HepG2 (cell line): ENCODE data around the gene TMEM220. TPM values are rescaled to one million over a fixed set of nuclear protein-coding genes. Genes with fewer than 3 reads are reported as not detected.

ENCODE experiments used
- ATF7 ChIP-seq, 2 experiments: fragments of 450-650 bp in 1 of 2; sonication (generic) in 1 of 2; formaldehyde crosslinking in 1 of 2; IDR thresholded peaks; 2 replicates each; pipeline versions ENCODE4 v1.4.0 to v1.6.1; 2016 to 2020; ENCODE audit warnings: antibody characterized with exemption in 1 of 2, mild to moderate bottlenecking in 1 of 2, missing genetic modification reagents in 1 of 2
- HIVEP1 ChIP-seq: sonication (generic); formaldehyde crosslinking; IDR thresholded peaks from 2 replicates; pipeline ENCODE4 v1.4.0; 2020; ENCODE audit warnings: mild to moderate bottlenecking, missing genetic modification reagents
- HNRNPH1 ChIP-seq: fragments of 200-400 bp; formaldehyde crosslinking; optimal IDR thresholded peaks from 2 replicates; pipeline ENCODE3; 2017; ENCODE audit warnings: mild to moderate bottlenecking, low read depth, low read length
- IRF2 ChIP-seq: IDR thresholded peaks from 2 replicates; pipeline ENCODE4 v1.6.1; 2018; ENCODE audit warnings: missing genetic modification reagents, missing compliant biosample characterization
- KDM5A ChIP-seq: fragments of 200-600 bp; sonication (generic); IDR thresholded peaks from 2 replicates; pipeline ENCODE4 v1.7.0; 2018; ENCODE audit warnings: antibody characterized with exemption, mild to moderate bottlenecking, low read length, borderline replicate concordance
- MAF1 ChIP-seq: sonication (generic); formaldehyde crosslinking; IDR thresholded peaks from 2 replicates; pipeline ENCODE4 v1.5.0; 2020; ENCODE audit warnings: missing genetic modification reagents, borderline replicate concordance
- RBM22 ChIP-seq: fragments of 200-400 bp; formaldehyde crosslinking; optimal IDR thresholded peaks from 2 replicates; pipeline ENCODE3; 2017; ENCODE audit warnings: mild to moderate bottlenecking, low read length, moderate library complexity
- REXO4 ChIP-seq: sonication (generic); formaldehyde crosslinking; IDR thresholded peaks from 2 replicates; pipeline ENCODE4 v1.8.0; 2022; ENCODE audit warnings: missing genetic modification reagents, mild to moderate bottlenecking, borderline replicate concordance
- SOX5 ChIP-seq: IDR thresholded peaks from 2 replicates; pipeline ENCODE4 v1.6.1; 2016; ENCODE audit warnings: borderline replicate concordance
- YY1 ChIP-seq: IDR thresholded peaks from 2 replicates; pipeline ENCODE4 v1.6.1; 2011; ENCODE audit warnings: low read length, low read depth, moderate library complexity, mild to moderate bottlenecking; ENCODE audit not compliant: insufficient read depth, insufficient replicate concordance
- ZNF138 ChIP-seq: sonication (generic); formaldehyde crosslinking; IDR thresholded peaks from 2 replicates; pipeline ENCODE4 v1.5.0; 2020; ENCODE audit warnings: mild to moderate bottlenecking, low read depth, missing genetic modification reagents
- ZNF563 ChIP-seq: sonication (generic); formaldehyde crosslinking; IDR thresholded peaks from 2 replicates; pipeline ENCODE4 v1.8.0; 2022; ENCODE audit warnings: mild to moderate bottlenecking, moderate library complexity, missing genetic modification reagents
- ZNF672 ChIP-seq: sonication (generic); formaldehyde crosslinking; IDR thresholded peaks from 2 replicates; pipeline ENCODE4 v1.8.1; 2022; ENCODE audit warnings: missing genetic modification reagents
- ZNF777 ChIP-seq: sonication (generic); formaldehyde crosslinking; IDR thresholded peaks from 2 replicates; pipeline ENCODE4 v1.4.0; 2020; ENCODE audit warnings: missing genetic modification reagents
- ZNF883 ChIP-seq: sonication (generic); formaldehyde crosslinking; IDR thresholded peaks from 2 replicates; pipeline ENCODE4 v1.5.1; 2020; ENCODE audit warnings: mild to moderate bottlenecking, missing genetic modification reagents; ENCODE audit errors: not compliant biosample characterization
- polyA plus RNA-seq, 8 experiments: library from polyadenylated mRNA; depleted of rRNA in 3 of 8; stranded (reverse) in 7 of 8; unstranded in 1 of 8; fragments of >200 nt; fragmentation: Illumina TruSeq in 4 of 8; extraction: Trizol in 4 of 8; gene quantifications; 2 replicates each; pipeline versions ENCODE4 v1.2.1 to v1.2.3, GENCODE V29; 2011 to 2016; ENCODE audit warnings: low read depth in 4 of 8, missing spikeins in 1 of 8, mixed read lengths in 1 of 8; ENCODE audit not compliant: insufficient read depth in 1 of 8
- total RNA-seq, 5 experiments: library from RNA; depleted of rRNA; stranded (reverse); fragments of >200 nt; fragmentation: Illumina TruSeq; extraction: Trizol; gene quantifications; 2 replicates each; pipeline ENCODE4 v1.2.3, GENCODE V29; 2016; ENCODE audit warnings: low read depth in 1 of 5
- TF ChIP-seq, protein P1 (sequence below): sonication (generic); formaldehyde crosslinking; conservative IDR thresholded peaks from 2 replicates; pipeline ENCODE4 v1.8.0; 2022; ENCODE audit warnings: low read depth, missing genetic modification reagents
- TF ChIP-seq, protein P2 (sequence below): sonication (generic); formaldehyde crosslinking; conservative IDR thresholded peaks from 2 replicates; pipeline ENCODE4 v1.4.0; 2020; ENCODE audit warnings: mild to moderate bottlenecking, missing genetic modification reagents, moderate library complexity
- TF ChIP-seq, protein P3 (sequence below): IDR thresholded peaks from 2 replicates; pipeline ENCODE4 v1.6.1; 2016; ENCODE audit warnings: low read depth, borderline replicate concordance
- TF ChIP-seq, protein P4 (sequence below): sonication (generic); formaldehyde crosslinking; IDR thresholded peaks from 2 replicates; pipeline ENCODE4 v1.8.1; 2023; ENCODE audit warnings: mild to moderate bottlenecking, inconsistent platforms, moderate library complexity, missing genetic modification reagents, borderline replicate concordance
- TF ChIP-seq, protein P5 (sequence below): sonication (generic); formaldehyde crosslinking; IDR thresholded peaks from 2 replicates; pipeline ENCODE4 v1.8.0; 2022; ENCODE audit warnings: mild to moderate bottlenecking, missing genetic modification reagents, moderate library complexity

TMEM220 gene
- total and polyA plus RNA-seq, 2 of the 13 experiments (the other 11 are each of a cell fraction or from before 2014, with no cell fraction given): 1.3 to 2.2 TPM

DNA sequence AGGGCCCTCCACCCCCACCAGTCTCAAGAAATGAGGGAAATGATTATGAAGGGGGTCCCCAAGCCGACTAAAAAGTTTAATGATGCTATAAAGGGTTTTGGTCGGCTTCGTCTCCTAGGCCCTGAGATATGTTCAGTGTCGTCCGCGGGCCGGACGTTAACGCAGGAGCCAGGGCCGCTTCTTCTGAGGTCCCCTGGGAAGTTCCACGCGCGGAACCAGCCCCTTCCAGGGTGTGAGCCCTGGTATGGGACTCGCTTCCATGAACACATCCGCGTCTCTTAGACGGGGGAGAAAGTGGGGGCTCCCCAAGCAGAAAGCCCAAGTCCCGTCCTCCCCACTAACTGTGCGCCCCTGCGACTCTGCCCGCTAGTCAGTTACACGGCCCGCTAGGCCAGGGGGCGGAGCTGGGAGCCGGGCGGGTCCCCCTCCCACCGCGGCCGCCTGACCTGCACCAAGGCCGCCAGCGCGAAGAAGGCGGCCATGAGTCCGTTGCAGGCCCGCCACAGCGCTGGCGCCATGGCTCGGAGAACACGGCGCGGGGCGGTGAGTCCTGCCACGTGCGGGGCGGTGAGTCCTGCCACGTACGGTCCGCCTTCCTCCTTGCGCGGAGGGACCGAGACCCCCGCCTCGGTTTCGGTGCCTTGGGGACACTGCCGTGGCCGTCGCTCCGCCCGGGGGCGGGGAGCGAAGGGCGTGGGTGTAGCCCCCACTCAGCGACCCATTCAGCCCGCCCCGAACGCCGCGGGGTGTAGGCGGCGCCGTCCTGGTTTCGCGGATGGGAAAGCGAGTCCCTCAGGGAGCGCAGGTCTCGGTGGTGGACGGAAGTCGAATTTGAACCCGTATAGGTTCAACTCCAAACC is at the start of gene TMEM220 (continued):
- TF ChIP-seq HNRNPH1 (no peak), ZNF777 (CRISPR knock-in tag) (peak; percentile 76), YY1 (peak; percentile 84), SOX5 (no peak; the same call in 1 of the 2 replicates), REXO4 (peak; percentile 77; the same call in 1 of the 2 replicates), HIVEP1 (CRISPR knock-in tag) (0 out of 2 replicates have a peak, but pooled peaks have one; percentile 56), MAF1 (CRISPR knock-in tag) (0 out of 2 replicates have a peak, but pooled peaks have one; percentile 75), ATF7 (IDR thresholded peaks at IDR 0.05) (no peak), ATF7 (CRISPR knock-in tag; IDR thresholded peaks at IDR 0.05) (0 out of 2 replicates have a peak, but pooled peaks have one; percentile 33), ZNF563 (CRISPR knock-in tag) (peak; percentile 78; the same call in 1 of the 2 replicates), IRF2 (CRISPR knock-in tag) (peak; percentile 29; the same call in 1 of the 2 replicates), ZNF883 (peak; percentile 87), RBM22 (no peak), ZNF138 (CRISPR knock-in tag) (no peak), ZNF672 (CRISPR knock-in tag) (no peak), KDM5A (no peak)
- TF ChIP-seq, protein P1, sequence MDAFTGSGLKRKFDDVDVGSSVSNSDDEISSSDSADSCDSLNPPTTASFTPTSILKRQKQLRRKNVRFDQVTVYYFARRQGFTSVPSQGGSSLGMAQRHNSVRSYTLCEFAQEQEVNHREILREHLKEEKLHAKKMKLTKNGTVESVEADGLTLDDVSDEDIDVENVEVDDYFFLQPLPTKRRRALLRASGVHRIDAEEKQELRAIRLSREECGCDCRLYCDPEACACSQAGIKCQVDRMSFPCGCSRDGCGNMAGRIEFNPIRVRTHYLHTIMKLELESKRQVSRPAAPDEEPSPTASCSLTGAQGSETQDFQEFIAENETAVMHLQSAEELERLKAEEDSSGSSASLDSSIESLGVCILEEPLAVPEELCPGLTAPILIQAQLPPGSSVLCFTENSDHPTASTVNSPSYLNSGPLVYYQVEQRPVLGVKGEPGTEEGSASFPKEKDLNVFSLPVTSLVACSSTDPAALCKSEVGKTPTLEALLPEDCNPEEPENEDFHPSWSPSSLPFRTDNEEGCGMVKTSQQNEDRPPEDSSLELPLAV (CRISPR knock-in tag): 0 out of 2 replicates have a peak, but pooled peaks have one; percentile 35
- TF ChIP-seq, protein P2, sequence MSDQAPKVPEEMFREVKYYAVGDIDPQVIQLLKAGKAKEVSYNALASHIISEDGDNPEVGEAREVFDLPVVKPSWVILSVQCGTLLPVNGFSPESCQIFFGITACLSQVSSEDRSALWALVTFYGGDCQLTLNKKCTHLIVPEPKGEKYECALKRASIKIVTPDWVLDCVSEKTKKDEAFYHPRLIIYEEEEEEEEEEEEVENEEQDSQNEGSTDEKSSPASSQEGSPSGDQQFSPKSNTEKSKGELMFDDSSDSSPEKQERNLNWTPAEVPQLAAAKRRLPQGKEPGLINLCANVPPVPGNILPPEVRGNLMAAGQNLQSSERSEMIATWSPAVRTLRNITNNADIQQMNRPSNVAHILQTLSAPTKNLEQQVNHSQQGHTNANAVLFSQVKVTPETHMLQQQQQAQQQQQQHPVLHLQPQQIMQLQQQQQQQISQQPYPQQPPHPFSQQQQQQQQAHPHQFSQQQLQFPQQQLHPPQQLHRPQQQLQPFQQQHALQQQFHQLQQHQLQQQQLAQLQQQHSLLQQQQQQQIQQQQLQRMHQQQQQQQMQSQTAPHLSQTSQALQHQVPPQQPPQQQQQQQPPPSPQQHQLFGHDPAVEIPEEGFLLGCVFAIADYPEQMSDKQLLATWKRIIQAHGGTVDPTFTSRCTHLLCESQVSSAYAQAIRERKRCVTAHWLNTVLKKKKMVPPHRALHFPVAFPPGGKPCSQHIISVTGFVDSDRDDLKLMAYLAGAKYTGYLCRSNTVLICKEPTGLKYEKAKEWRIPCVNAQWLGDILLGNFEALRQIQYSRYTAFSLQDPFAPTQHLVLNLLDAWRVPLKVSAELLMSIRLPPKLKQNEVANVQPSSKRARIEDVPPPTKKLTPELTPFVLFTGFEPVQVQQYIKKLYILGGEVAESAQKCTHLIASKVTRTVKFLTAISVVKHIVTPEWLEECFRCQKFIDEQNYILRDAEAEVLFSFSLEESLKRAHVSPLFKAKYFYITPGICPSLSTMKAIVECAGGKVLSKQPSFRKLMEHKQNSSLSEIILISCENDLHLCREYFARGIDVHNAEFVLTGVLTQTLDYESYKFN (CRISPR knock-in tag): peak; percentile 25
- TF ChIP-seq, protein P3, sequence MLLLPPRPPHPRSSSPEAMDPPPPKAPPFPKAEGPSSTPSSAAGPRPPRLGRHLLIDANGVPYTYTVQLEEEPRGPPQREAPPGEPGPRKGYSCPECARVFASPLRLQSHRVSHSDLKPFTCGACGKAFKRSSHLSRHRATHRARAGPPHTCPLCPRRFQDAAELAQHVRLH: no peak
- TF ChIP-seq, protein P4, sequence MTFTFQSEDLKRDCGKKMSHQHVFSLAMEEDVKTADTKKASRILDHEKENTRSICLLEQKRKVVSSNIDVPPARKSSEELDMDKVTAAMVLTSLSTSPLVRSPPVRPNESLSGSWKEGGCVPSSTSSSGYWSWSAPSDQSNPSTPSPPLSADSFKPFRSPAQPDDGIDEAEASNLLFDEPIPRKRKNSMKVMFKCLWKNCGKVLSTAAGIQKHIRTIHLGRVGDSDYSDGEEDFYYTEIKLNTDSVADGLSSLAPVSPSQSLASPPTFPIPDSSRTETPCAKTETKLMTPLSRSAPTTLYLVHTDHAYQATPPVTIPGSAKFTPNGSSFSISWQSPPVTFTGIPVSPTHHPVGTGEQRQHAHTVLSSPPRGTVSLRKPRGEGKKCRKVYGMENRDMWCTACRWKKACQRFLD (CRISPR knock-in tag): no peak
- TF ChIP-seq, protein P5, sequence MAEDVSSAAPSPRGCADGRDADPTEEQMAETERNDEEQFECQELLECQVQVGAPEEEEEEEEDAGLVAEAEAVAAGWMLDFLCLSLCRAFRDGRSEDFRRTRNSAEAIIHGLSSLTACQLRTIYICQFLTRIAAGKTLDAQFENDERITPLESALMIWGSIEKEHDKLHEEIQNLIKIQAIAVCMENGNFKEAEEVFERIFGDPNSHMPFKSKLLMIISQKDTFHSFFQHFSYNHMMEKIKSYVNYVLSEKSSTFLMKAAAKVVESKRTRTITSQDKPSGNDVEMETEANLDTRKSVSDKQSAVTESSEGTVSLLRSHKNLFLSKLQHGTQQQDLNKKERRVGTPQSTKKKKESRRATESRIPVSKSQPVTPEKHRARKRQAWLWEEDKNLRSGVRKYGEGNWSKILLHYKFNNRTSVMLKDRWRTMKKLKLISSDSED (CRISPR knock-in tag): no peak
